ENCODE data around the gene DCC.

The DCC gene

GRCh38 chr18:53536908-53537307 lies 1196.9 kb downstream of the DCC start:
- Histone ChIP-seq H2BK15ac (ENCODE audit: low read depth, poor library complexity, severe bottlenecking) (no peak overlapping the region), H2AK5ac (ENCODE audit: low read length, severe bottlenecking) (no peak overlapping the region), H2AFZ (ENCODE audit: low read depth, low read length) (no peak overlapping the region), H3K36me3 (ENCODE audit: control insufficient read depth in 1 of 2, insufficient read depth in 2 of 2, low read depth in 1 of 2, low read length in 2 of 2) (no peaks in the 10 kb centered on the region), H2BK120ac (ENCODE audit: low read depth, low read length) (no peak overlapping the region), H3K9me3 (ENCODE audit: control insufficient read depth, low read length) (no peaks in the 10 kb centered on the region), H3K4ac (ENCODE audit: low read depth in 1 of 2, low read length in 2 of 2) (no peak overlapping the region), H3K27ac (ENCODE audit: low read length, poor library complexity, severe bottlenecking) (no peak overlapping the region), H3K4me2 (ENCODE audit: low read length, poor library complexity, severe bottlenecking) (no peak overlapping the region), H4K8ac (ENCODE audit: low read length) (no peak overlapping the region), H3K27me3 (ENCODE audit: control insufficient read depth in 1 of 2, insufficient read depth in 1 of 2, low read length in 2 of 2) (no peaks in the 10 kb centered on the region), H3K79me1 (replicated peaks; ENCODE audit: low read length, poor library complexity, severe bottlenecking) (no peaks in the 10 kb centered on the region), H3K14ac (ENCODE audit: low read length in 2 of 2) (no peak overlapping the region), H3K18ac (ENCODE audit: low read depth in 1 of 2, low read length in 2 of 2) (no peak overlapping the region), H3K4me3 (ENCODE audit: insufficient read depth in 1 of 2, low read depth in 1 of 2, low read length in 2 of 2) (no peak overlapping the region), H3K9ac (ENCODE audit: low read length) (no peak overlapping the region), H2BK5ac (ENCODE audit: low read depth, low read length, poor library complexity, severe bottlenecking) (no peak overlapping the region), H3K23ac (ENCODE audit: low read length in 2 of 2) (no peak overlapping the region), H4K91ac (ENCODE audit: low read length) (no peak overlapping the region), H3K4me1 (ENCODE audit: control insufficient read depth, insufficient read depth, low read depth, low read length) (no peaks in the 10 kb centered on the region), H2BK12ac (ENCODE audit: low read length in 2 of 2) (no peak overlapping the region)
- DNase-seq = no peak
- 82% methylated on average over 2 of the region's 2 CpGs for whole genome bisulfite sequencing

GRCh38 chr18:53541924-53542323 lies 1201.9 kb downstream of the DCC start:
- no peak overlapping the region for H2BK12ac ChIP-seq (ENCODE audit: low read length in 2 of 2)
- H2BK5ac ChIP-seq (ENCODE audit: low read depth, low read length, poor library complexity, severe bottlenecking) = no peak overlapping the region
- H2AK5ac ChIP-seq (ENCODE audit: low read length, severe bottlenecking) = no peak overlapping the region
- H3K79me1 ChIP-seq (replicated peaks; ENCODE audit: low read length, poor library complexity, severe bottlenecking) = no peaks in the 10 kb centered on the region
- H3K4me2 ChIP-seq (ENCODE audit: low read length, poor library complexity, severe bottlenecking) = no peak overlapping the region
- no peak overlapping the region for H3K27ac ChIP-seq (ENCODE audit: low read length, poor library complexity, severe bottlenecking)
- no peak overlapping the region for H3K14ac ChIP-seq (ENCODE audit: low read length in 2 of 2)
- H3K23ac ChIP-seq (ENCODE audit: low read length in 2 of 2) = no peak overlapping the region
- H3K4me3 ChIP-seq (ENCODE audit: insufficient read depth in 1 of 2, low read depth in 1 of 2, low read length in 2 of 2) = no peak overlapping the region
- DNase-seq = no peak
- no peak overlapping the region for H2BK15ac ChIP-seq (ENCODE audit: low read depth, poor library complexity, severe bottlenecking)
- no peaks in the 10 kb centered on the region for H3K36me3 ChIP-seq (ENCODE audit: control insufficient read depth in 1 of 2, insufficient read depth in 2 of 2, low read depth in 1 of 2, low read length in 2 of 2)
- no peaks in the 10 kb centered on the region for H3K9me3 ChIP-seq (ENCODE audit: control insufficient read depth, low read length)
- H4K91ac ChIP-seq (ENCODE audit: low read length) = no peak overlapping the region
- 38% methylated on average over 1 of the region's 1 CpG for WGBS
- no peak overlapping the region for H4K8ac ChIP-seq (ENCODE audit: low read length)
- H3K4me1 ChIP-seq (ENCODE audit: control insufficient read depth, insufficient read depth, low read depth, low read length) = no peaks in the 10 kb centered on the region
- H3K27me3 ChIP-seq (ENCODE audit: control insufficient read depth in 1 of 2, insufficient read depth in 1 of 2, low read length in 2 of 2) = no peaks in the 10 kb centered on the region
- no peak overlapping the region for H3K4ac ChIP-seq (ENCODE audit: low read depth in 1 of 2, low read length in 2 of 2)
- H2AFZ ChIP-seq (ENCODE audit: low read depth, low read length) = no peak overlapping the region
- no peak overlapping the region for H2BK120ac ChIP-seq (ENCODE audit: low read depth, low read length)
- no peak overlapping the region for H3K9ac ChIP-seq (ENCODE audit: low read length)
- no peak overlapping the region for H3K18ac ChIP-seq (ENCODE audit: low read depth in 1 of 2, low read length in 2 of 2)

GRCh38 chr18:53543711-53544110 lies 1203.7 kb downstream of the DCC start:
- Histone ChIP-seq H3K23ac (ENCODE audit: low read length in 2 of 2) (no peak overlapping the region), H2BK15ac (ENCODE audit: low read depth, poor library complexity, severe bottlenecking) (no peak overlapping the region), H3K4me1 (ENCODE audit: control insufficient read depth, insufficient read depth, low read depth, low read length) (no peaks in the 10 kb centered on the region), H3K4me3 (ENCODE audit: insufficient read depth in 1 of 2, low read depth in 1 of 2, low read length in 2 of 2) (no peak overlapping the region), H4K8ac (ENCODE audit: low read length) (no peak overlapping the region), H3K36me3 (ENCODE audit: control insufficient read depth in 1 of 2, insufficient read depth in 2 of 2, low read depth in 1 of 2, low read length in 2 of 2) (no peaks in the 10 kb centered on the region), H3K27ac (ENCODE audit: low read length, poor library complexity, severe bottlenecking) (no peak overlapping the region), H2BK5ac (ENCODE audit: low read depth, low read length, poor library complexity, severe bottlenecking) (no peak overlapping the region), H2BK120ac (ENCODE audit: low read depth, low read length) (no peak overlapping the region), H3K79me1 (replicated peaks; ENCODE audit: low read length, poor library complexity, severe bottlenecking) (no peaks in the 10 kb centered on the region), H2BK12ac (ENCODE audit: low read length in 2 of 2) (no peak overlapping the region), H2AK5ac (ENCODE audit: low read length, severe bottlenecking) (no peak overlapping the region), H2AFZ (ENCODE audit: low read depth, low read length) (no peak overlapping the region), H3K14ac (ENCODE audit: low read length in 2 of 2) (no peak overlapping the region), H3K4ac (ENCODE audit: low read depth in 1 of 2, low read length in 2 of 2) (no peak overlapping the region), H3K4me2 (ENCODE audit: low read length, poor library complexity, severe bottlenecking) (no peak overlapping the region), H3K9me3 (ENCODE audit: control insufficient read depth, low read length) (no peaks in the 10 kb centered on the region), H4K91ac (ENCODE audit: low read length) (no peak overlapping the region), H3K9ac (ENCODE audit: low read length) (no peak overlapping the region), H3K27me3 (ENCODE audit: control insufficient read depth in 1 of 2, insufficient read depth in 1 of 2, low read length in 2 of 2) (no peaks in the 10 kb centered on the region), H3K18ac (ENCODE audit: low read depth in 1 of 2, low read length in 2 of 2) (no peak overlapping the region)
- DNase-seq = no peak

GRCh38 chr18:53544917-53545316 lies 1204.9 kb downstream of the DCC start:
- Histone ChIP-seq H3K9ac (ENCODE audit: low read length) (no peak overlapping the region), H2AK5ac (ENCODE audit: low read length, severe bottlenecking) (no peak overlapping the region), H3K4me3 (ENCODE audit: insufficient read depth in 1 of 2, low read depth in 1 of 2, low read length in 2 of 2) (no peak overlapping the region), H2BK5ac (ENCODE audit: low read depth, low read length, poor library complexity, severe bottlenecking) (no peak overlapping the region), H2BK12ac (ENCODE audit: low read length in 2 of 2) (no peak overlapping the region), H3K36me3 (ENCODE audit: control insufficient read depth in 1 of 2, insufficient read depth in 2 of 2, low read depth in 1 of 2, low read length in 2 of 2) (no peaks in the 10 kb centered on the region), H3K79me1 (replicated peaks; ENCODE audit: low read length, poor library complexity, severe bottlenecking) (no peaks in the 10 kb centered on the region), H3K4me1 (ENCODE audit: control insufficient read depth, insufficient read depth, low read depth, low read length) (no peaks in the 10 kb centered on the region), H4K8ac (ENCODE audit: low read length) (no peak overlapping the region), H3K4me2 (ENCODE audit: low read length, poor library complexity, severe bottlenecking) (no peak overlapping the region), H3K14ac (ENCODE audit: low read length in 2 of 2) (no peak overlapping the region), H2BK15ac (ENCODE audit: low read depth, poor library complexity, severe bottlenecking) (no peak overlapping the region), H3K27me3 (ENCODE audit: control insufficient read depth in 1 of 2, insufficient read depth in 1 of 2, low read length in 2 of 2) (no peaks in the 10 kb centered on the region), H3K23ac (ENCODE audit: low read length in 2 of 2) (no peak overlapping the region), H2BK120ac (ENCODE audit: low read depth, low read length) (no peak overlapping the region), H3K18ac (ENCODE audit: low read depth in 1 of 2, low read length in 2 of 2) (no peak overlapping the region), H3K4ac (ENCODE audit: low read depth in 1 of 2, low read length in 2 of 2) (no peak overlapping the region), H3K27ac (ENCODE audit: low read length, poor library complexity, severe bottlenecking) (no peak overlapping the region), H2AFZ (ENCODE audit: low read depth, low read length) (no peak overlapping the region), H4K91ac (ENCODE audit: low read length) (no peak overlapping the region), H3K9me3 (ENCODE audit: control insufficient read depth, low read length) (no peaks in the 10 kb centered on the region)
- 30% methylated on average over 3 of the region's 3 CpGs for WGBS
- DNase-seq = no peak

All from mesenchymal stem cell (in vitro differentiated cells and primary cell).